WERI-Rb-1 (cell line): ENCODE measurements around the gene NPDC1.

Experiments used
- DNase-seq: peaks from one replicate; pipeline ENCODE4 v3.0.0-alpha.2; 2020
- H3K27ac ChIP-seq: fragments of 250-450 bp; sonication (Bioruptor Pico); 2 replicates; pipeline ENCODE4 v1.5.1; 2020; ENCODE audit warnings: mild to moderate bottlenecking, moderate library complexity
- H3K27me3 ChIP-seq: fragments of 250-450 bp; sonication (Bioruptor Pico); 2 replicates; pipeline ENCODE4 v1.5.1; 2021; ENCODE audit warnings: mild to moderate bottlenecking, low read depth, moderate library complexity; ENCODE audit not compliant: insufficient read depth, severe bottlenecking
- H3K36me3 ChIP-seq: fragments of 250-450 bp; sonication (Bioruptor Pico); 2 replicates; pipeline ENCODE4 v1.5.1; 2020; ENCODE audit warnings: mild to moderate bottlenecking, moderate library complexity
- H3K4me3 ChIP-seq: 2 replicates; pipeline ENCODE4 v1.5.1; 2011; ENCODE audit warnings: low read depth, mild to moderate bottlenecking, control low read depth, low read length
- H3K9me3 ChIP-seq: fragments of 250-450 bp; sonication (Bioruptor Pico); 2 replicates; pipeline ENCODE4 v1.5.1; 2021; ENCODE audit warnings: mild to moderate bottlenecking, moderate library complexity; ENCODE audit not compliant: severe bottlenecking
- TF ChIP-seq, protein P1 (sequence below): IDR thresholded peaks from 2 replicates; pipeline ENCODE4 v1.5.1; 2011; ENCODE audit warnings: low read depth, mild to moderate bottlenecking, control low read depth, inconsistent platforms, low read length

The NPDC1 gene

DNA sequence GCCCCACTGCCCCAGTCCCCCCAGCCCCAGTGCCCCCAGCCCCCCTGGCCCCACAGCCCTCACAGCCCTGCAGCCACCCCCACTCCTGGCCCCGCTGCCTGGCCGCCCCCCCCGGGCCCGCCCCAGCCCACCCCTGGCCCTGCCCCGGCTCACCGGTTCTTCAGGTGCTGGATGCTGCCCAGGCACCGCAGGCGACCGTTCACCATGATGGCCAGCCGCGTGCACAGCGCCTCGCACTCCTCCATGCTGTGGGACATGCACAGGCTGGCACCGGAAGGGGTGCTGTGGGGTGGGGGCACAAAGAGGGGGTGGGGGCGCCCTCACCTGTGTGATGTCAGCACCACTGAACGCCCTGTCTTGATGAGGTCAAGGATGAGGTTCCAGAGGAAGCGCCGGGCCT lies 36.8 kb downstream of the NPDC1 start:
- Histone ChIP-seq H3K4me3 (no peak overlapping the region), H3K27ac (no peak overlapping the region), H3K36me3 (peaks cover 14% of the 10 kb centered on the region), H3K27me3 (no peaks in the 10 kb centered on the region), H3K9me3 (peaks cover 2% of the 10 kb centered on the region)
- DNase-seq = no peak
- TF ChIP-seq, protein P1, sequence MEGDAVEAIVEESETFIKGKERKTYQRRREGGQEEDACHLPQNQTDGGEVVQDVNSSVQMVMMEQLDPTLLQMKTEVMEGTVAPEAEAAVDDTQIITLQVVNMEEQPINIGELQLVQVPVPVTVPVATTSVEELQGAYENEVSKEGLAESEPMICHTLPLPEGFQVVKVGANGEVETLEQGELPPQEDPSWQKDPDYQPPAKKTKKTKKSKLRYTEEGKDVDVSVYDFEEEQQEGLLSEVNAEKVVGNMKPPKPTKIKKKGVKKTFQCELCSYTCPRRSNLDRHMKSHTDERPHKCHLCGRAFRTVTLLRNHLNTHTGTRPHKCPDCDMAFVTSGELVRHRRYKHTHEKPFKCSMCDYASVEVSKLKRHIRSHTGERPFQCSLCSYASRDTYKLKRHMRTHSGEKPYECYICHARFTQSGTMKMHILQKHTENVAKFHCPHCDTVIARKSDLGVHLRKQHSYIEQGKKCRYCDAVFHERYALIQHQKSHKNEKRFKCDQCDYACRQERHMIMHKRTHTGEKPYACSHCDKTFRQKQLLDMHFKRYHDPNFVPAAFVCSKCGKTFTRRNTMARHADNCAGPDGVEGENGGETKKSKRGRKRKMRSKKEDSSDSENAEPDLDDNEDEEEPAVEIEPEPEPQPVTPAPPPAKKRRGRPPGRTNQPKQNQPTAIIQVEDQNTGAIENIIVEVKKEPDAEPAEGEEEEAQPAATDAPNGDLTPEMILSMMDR = no peak

DNA sequence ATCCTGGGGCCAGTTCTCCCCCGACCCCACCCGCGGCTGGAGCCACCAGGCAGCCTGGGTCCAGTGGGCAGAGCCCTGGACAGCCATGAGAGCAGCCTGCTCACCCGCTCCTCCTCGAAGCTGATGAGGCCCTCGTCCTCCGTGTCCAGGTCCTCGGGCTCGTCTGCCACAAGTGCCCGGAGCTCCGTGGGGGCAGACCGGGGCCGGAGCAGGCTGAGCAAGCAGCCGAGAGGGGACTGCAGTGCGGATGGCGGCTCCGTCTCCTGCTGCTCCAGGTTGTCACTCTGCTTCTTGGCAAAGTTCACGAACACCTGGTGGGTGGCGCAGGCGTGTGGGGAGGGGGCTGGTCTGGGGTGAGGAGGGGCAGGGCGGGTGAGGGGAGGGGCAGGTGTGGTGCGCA lies 37.7 kb downstream of the NPDC1 start:
- H3K36me3 ChIP-seq = peaks cover 14% of the 10 kb centered on the region
- peaks cover 2% of the 10 kb centered on the region for H3K9me3 ChIP-seq
- TF ChIP-seq, protein P1 = no peak
- no peak overlapping the region for H3K4me3 ChIP-seq
- peak overlapping the region; percentile 29; the same call in 1 of the 2 replicates for H3K27ac ChIP-seq
- no peaks in the 10 kb centered on the region for H3K27me3 ChIP-seq
- DNase-seq = no peak

DNA sequence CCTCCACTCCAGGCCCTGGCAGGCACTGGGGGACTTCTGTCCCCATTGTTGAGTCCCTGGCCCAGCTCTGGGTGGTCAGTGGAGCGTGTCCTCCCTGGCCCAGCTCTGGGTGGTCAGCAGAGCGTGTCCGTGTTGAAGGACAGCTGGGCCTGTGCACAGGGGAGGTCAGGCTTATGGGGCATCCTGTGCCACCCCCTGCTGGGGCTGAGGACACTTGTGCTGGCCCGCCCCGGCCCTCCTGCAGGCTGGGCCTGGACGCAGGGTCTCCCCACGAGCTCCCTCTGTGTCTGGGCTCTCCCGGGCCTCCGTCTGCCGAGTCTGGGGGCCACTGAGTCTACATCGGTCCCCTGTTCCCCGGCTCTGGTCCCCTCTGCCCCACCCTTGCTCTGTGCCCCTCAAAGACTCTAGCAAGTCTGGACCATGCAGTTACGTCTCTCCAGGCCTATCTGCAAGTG lies 38.1 kb downstream of the NPDC1 start:
- H3K9me3 ChIP-seq = peaks cover 2% of the 10 kb centered on the region
- no peaks in the 10 kb centered on the region for H3K27me3 ChIP-seq
- DNase-seq = peak; percentile 58
- peaks cover 14% of the 10 kb centered on the region for H3K36me3 ChIP-seq
- TF ChIP-seq, protein P1 = no peak
- H3K27ac ChIP-seq = peak overlapping the region; percentile 62
- no peak overlapping the region for H3K4me3 ChIP-seq

DNA sequence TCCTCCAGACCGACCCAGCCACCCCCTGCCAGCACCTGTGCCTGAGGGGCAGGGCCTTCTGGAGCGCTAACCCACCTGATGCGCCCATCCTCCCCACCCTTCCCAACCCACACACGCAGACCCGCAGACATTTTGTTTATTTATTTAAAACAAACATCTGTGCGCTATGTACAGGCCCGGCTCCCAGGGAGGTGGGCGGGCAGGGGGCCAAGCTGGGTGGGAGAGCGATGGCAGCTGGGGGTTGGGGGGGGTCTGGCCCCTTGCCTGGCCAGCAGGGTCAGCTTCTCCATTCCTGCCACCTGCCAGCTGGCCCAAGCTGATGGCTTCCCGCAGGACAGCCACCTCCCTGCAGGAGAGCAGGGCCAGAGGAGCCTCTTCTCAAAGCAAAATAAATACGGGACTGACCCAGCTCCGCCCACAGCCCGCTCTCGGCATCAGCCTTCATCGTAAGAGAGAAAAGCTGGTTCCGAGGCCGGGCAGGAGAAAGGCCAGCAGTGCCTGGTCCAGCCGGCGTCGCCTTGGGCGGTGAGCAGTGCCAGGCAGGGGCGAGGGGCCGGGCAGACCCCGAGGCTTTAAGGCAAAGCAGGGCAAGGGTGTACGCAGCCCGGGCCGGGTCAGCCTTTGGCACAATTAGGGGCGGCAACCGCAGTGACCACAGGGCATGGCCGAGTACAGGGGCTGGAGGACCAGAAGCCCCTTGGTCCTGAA lies 38.7 kb downstream of the NPDC1 start:
- no peak for DNase-seq
- TF ChIP-seq, protein P1 = no peak
- peak overlapping the region; percentile 62 for H3K27ac ChIP-seq
- H3K9me3 ChIP-seq = peaks cover 2% of the 10 kb centered on the region
- no peaks in the 10 kb centered on the region for H3K27me3 ChIP-seq
- no peak overlapping the region for H3K4me3 ChIP-seq
- H3K36me3 ChIP-seq = peaks cover 11% of the 10 kb centered on the region

DNA sequence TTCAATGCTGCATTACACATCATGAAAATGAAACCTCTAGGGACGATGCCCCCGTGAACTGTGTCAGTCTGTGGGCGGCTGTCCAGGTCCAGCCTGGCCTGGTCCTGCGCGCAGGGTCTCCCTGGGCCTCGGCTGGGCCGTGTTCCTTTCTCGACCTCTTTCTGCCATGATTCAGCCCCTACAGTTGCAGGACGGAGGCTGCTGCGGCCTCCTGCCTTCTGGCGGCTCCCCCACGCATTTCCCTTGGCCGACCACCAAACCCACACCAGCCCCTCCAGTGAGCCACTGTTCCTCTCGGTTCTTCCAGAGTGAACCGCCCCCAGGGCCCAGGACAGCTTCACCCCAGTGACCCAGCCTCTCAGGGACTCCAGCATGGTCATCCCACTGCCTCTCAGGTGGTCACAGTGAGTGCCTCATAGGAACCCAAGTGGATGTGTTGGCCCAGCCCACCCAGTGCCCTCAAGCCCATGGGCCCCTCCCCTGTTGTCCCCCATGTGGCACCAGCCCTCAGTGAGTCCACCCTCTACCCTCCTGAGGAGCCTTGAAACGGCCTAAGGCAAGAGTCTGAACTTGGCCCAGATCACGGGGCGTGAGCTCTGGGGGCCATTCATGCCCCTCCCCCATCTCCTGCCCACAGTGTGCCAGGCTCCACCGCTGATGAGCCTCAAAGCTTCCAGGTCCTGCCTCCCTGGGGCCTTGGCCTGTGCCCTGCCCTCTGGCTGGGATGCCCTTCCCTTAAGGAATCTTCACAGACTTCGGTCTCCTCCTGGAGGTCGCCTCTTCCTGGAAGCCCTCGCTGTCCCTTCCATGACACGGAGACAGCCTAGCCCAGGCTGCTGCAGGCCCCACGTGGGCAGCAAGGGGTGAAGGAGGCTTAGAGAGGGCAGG lies 39.6 kb downstream of the NPDC1 start:
- Histone ChIP-seq H3K27ac (no peak overlapping the region), H3K36me3 (peaks cover 7% of the 10 kb centered on the region), H3K4me3 (no peak overlapping the region), H3K27me3 (no peaks in the 10 kb centered on the region), H3K9me3 (peaks cover 2% of the 10 kb centered on the region)
- DNase-seq = no peak
- TF ChIP-seq, protein P1 = no peak
